Measurements from ENCODE around the gene TARM1.
"Not testable (repeated sequence)": the region's sequence is repeated elsewhere in the genome, so short reads cannot be mapped to it uniquely, and the experiment has no call there.

TARM1 gene

GRCh38 chr19:54099190-54099902, 18.2 kb upstream of the TARM1 start:
- DNase-seq, result no peak

GRCh38 chr19:54096617-54097106, 15.5 kb upstream of the TARM1 start:
- DNase-seq, result peak; percentile 59

DNA sequence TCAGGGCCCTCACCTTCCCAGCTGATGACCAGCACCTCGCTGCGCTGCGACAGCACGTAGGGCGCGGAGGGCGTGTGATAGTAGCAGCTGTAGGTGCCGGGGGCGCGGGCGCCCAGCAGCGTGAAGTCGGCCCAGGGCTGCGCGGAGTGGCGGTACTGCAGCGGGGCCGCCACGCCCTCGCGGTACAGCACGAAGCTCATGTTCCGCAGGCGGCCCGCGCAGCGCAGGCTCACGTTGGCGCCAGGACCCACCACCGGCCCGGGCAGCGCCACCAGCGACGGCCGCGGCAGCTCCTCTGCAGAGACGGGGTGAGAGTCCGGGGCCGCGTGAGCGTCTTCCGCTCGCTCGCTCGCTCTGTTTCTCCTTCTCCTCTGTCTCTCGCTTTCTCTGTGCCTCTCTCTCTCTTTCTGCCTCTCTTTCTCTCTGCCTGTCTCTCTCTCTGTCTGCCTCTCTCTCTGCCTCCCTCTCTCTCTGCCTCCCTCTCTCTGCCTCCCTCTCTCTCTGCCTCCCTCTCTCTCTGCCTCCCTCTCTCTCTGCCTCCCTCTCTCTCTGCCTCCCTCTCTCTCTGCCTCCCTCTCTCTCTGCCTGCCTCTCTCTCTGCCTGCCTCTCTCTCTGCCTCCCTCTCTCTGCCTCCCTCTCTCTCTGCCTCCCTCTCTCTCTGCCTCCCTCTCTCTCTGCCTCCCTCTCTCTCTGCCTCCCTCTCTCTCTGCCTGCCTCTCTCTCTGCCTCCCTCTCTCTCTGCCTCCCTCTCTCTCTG, 14.9 kb upstream of the TARM1 start:
- DNase-seq, result peak; percentile 29

DNA sequence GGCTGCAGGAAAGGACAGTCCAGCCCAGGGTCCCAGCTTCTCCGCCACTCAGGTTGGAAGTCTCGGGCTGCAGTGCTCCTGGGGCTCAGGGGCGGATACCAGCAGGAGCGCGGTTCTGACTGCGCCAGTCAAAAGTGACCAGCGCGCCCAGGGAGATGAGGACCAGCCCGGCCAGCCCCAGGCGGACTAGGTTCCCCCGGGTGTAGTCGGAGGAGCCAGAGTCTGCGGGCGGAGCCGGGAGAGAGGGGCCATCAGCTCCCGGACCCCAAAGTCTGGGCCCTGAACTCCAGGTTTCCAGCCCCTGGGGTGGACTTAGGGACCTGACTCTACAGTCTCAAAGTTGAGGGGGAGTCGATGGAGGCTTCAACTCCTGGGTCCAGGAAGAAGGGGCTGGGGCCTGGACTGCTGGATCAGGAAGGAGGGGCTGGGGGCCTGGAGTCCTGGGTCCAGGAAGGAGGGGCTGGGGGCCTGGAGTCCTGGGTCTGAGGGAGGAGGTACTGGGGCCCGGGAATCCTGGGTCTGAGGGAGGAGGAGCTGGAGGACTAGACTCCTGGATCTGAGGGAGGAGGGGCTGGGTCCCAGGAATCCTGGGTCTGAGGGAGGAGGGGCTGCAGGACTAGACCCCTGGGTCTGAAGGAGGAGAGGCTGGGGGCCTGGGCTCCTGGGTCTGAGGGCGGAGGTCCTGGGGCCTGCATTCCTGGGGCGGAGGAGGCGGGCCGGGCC, 14.1 kb upstream of the TARM1 start:
- no peak for DNase-seq

DNA sequence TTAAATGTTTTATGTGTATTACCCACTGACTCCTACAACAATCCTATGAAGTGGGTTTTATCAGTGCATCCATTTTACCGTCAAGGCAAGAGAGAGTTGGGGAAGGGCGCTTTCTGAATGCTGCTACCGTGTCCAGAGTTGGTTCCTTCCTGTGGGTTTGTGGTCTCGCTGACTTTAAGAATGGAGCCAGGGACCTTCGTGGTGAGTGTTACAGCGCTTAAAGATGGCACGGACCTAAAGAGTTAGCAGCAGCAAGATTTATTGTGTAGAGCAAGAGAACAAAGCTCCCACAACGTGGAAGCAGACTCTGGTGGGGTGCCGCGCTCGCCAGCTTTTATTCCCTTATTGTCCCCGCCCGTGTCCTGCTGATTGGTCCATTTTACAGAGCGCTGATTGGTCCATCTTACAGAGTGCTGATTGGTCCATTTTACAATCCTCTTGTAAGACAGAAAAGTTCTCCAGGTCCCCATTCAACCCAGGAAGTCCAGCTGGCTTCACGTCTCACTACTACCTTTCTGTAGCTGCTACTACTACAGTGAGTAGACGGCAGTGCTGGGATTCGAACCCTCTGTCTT, 13.3 kb upstream of the TARM1 start:
- DNase-seq, result no peak

GRCh38 chr19:54084410-54084809, 3.2 kb upstream of the TARM1 start:
- DNase-seq, result no peak

DNA sequence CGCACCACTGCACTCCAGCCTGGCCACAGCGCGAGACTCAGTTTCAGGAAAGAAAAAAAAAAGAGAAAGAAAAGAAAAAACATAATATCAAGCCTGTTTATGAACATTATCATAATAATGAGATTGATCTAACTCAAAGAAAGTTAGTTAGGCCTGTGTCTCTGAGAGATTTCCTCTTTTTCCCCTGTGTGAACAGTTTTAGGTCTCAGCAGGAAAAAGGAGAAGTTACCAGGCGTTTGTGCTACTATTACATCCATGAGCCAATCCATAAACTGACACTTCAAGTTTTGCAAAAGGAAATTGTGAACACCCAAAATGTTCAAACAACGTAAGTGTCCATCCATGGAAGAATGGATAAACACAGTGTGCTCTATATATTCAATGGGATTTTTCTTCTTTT, 3.8 kb downstream of the TARM1 start:
- DNase-seq, result no peak

DNA sequence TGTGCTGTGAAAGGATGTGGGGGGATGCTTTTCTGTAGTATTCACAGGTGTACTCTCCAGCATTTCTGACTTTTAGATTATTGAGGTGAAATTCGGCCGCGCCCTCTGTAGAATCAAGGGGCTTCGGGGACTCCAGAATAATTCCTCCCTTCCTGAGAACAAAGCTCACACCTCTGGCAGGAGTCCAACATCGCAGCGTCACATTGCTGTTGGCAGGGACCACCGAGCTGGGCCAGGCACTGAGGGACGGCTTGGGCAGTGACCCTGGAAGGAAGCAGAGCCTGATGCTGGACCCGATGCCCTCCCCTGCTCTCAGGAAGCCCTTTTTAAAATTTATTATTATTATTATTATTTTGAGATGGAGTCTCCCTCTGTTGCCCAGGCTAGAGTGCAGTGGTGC, 6.3 kb downstream of the TARM1 start:
- DNase-seq, result no peak

- no peak for DNase-seq
Observed at GRCh38 chr19:54073829-54074228, 7.3 kb downstream of the TARM1 start.

DNA sequence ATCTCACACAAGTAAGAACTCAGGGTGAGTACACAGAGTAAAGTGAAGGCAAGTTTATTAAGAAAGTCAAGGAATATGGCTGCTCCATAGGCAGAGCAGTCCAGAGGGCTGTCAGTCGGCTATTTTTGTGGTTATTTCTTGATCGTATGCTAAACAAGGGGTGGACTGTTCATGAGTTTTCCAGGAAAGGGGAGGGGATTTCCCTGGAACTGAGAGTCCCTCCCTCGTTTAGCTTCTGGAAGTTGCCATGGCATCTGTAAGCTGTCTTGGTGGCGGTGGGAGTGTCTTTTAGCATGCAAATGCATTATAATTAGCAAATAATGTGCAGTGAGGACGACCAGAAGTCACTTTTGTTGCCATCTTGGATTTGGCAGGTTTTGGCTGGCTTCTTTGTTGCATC, 11.7 kb downstream of the TARM1 start:
- no peak for DNase-seq

DNA sequence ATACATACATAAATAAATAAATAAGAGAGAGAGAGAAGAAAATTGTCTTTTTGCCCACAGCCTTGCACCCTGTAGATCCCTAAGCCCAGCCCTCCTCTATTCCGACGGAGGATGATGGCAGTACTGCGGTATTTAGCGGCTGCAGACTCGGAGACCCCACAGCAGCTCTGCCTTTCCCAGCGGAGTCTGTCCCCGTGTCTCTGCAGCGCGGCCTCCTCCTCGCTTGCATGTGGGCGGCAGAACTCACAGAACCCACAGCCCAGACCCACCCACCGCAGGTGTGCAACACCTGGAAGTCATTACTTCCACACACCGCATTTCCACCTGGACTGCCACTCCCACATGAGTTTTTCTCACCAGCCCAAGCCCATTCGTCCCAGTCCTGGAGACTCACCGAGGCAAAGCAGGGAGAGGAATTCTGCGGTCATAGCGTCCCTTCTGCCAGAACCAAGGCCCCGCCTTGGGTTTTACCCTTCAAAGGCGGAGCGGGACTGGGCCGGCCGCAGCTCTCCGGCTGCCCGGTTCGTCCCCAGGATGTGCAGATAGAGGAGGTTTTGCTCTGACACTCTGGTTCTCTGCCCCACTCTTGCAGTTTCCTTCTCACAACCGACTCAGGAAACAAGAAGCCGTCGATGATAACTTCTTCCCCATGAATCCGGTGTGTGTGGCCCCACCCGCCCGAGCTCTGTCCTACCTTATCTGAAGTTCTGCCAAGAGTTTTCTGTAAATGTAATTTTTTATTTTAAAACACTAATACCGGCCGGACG, 17.6 kb downstream of the TARM1 start, which contains the start of gene VSTM1:
VSTM1 (minus strand) TSS at position 548 of the 767 bp plus-strand sequence; CDS start at position 428, 120 bp downstream.
- no peak for DNase-seq

- no peak for DNase-seq
Observed at GRCh38 chr19:54062643-54063042, 18.5 kb downstream of the TARM1 start.

DNA sequence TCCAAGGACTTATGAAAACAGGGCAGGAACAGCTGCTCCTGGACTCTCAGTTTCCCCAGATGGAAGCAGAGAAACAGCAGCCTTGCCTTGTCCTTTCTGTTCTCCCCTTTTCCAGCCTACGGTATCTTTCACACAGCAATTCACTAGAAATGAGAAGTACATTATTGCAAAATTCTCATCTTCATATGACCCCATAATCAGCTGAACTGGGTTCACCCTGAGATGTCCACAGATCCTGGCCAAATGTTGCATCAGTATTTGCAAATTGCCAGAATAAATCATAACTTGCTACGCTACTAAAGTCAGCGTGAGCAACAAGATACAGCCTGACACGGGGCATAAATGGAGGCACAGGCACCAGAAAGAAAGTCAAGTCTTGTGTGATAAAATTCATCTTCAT, 33.5 kb downstream of the TARM1 start:
- DNase-seq, result no peak

- DNase-seq, result no peak
Observed at GRCh38 chr19:54045771-54046170, 35.4 kb downstream of the TARM1 start.

GRCh38 chr19:54042989-54043388, 38.2 kb downstream of the TARM1 start:
- no peak for DNase-seq

GRCh38 chr19:54041969-54042606, 39.1 kb downstream of the TARM1 start:
- no peak for DNase-seq

DNA sequence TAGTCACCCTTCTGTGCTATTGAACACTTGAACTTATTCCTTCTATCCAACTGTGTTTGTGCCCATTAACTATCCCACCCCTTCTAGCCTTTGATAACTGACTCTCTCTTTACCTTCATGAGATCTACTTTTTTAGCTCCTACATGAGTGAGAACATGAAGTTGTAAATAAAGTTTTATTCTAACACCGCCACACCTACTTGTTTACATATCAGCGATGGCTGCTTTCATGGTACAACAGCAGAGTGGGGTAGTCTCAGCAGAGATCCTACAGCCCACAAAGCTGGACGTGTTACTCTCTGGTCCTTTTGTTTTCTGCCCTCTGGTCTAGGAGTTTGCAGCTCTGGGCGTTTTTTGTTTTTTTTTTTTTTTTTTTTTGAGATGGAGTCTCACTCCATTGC, 41.2 kb downstream of the TARM1 start:
- DNase-seq, result no peak

GRCh38 chr19:54036542-54036941, 44.6 kb downstream of the TARM1 start:
- not testable (repeated sequence) for DNase-seq

DNA sequence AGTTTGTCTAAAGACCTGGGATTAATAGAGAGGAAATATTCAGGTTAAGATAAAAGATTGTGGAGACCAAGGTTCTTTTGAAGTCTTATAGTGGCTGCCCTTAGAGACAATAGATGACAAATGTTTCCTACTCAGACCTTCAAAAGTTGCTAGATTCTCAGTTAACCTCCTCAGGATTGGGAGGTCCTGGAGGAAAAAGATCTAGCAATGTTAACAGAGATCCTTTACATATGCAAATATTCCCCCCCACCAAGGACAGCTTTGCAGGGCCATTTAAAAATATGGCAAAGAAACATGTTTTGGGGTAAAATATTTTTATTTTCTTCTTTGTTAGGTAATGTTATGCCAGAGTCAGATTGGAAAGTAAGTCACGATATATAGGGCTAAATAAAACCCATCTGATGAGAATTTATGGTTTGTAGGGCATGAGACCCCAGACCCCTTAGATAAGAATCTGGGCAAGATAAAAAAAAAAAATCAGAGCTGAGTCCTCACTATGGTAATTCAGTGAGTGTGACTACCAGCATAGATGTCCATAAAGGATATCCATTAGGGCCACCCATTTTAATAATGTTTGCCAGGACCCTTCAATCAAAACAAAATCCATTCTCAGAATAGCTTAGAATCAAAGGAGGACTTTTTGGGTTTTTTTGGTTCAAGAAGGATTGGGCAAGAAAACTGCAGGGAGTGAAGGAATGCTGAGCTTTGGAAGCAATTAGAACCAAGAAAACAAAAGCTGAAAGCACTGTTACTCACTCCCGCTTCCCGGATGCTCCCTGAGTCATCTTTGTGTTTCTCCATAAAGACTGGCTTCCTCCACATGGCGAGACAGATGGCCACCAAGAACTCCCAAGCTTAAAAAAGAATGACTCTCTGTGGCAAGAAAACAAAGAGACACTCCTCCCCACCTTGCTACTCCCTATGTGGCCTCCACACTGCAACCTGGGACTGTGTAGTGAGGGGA, 45.7 kb downstream of the TARM1 start:
- DNase-seq, result peak; percentile 89

GRCh38 chr19:54030895-54031586, 50.1 kb downstream of the TARM1 start:
- DNase-seq, result no peak
